H1 (cell line): Measurements from ENCODE around the gene MMP11. TPM values are rescaled to one million over a fixed set of nuclear protein-coding genes. Genes with fewer than 3 reads are reported as not detected.

ENCODE experiments used
- BACH1 ChIP-seq: IDR thresholded peaks from 2 replicates; pipeline ENCODE4 v1.6.1; 2012; ENCODE audit warnings: low read length, improper control_type of control experiment
- BCL11A ChIP-seq, 2 experiments: IDR thresholded peaks; one replicate each; pipeline ENCODE4 v1.6.1; 2011; ENCODE audit warnings: low read depth in 2 of 2, low read length in 2 of 2, mild to moderate bottlenecking in 2 of 2
- CTCF ChIP-seq, 3 experiments: IDR thresholded peaks; 1 replicate in 2 of 3; 2 replicates in 1 of 3; pipeline versions ENCODE4 v1.5.1 to v1.6.1; 2011; ENCODE audit warnings: low read length in 3 of 3, mild to moderate bottlenecking in 3 of 3, inconsistent platforms in 2 of 3, low read depth in 1 of 3, moderate library complexity in 1 of 3; ENCODE audit not compliant: insufficient read depth in 1 of 3; ENCODE audit errors: control extremely low read depth in 1 of 3
- E2F6 ChIP-seq: IDR thresholded peaks from 2 replicates; pipeline ENCODE4 v1.6.1; 2012; ENCODE audit warnings: inconsistent platforms
- EZH2 ChIP-seq: fragments of 200-600 bp; sonication (generic); IDR thresholded peaks from 2 replicates; pipeline ENCODE4 v1.7.1; 2012; ENCODE audit warnings: low read depth, mild to moderate bottlenecking, moderate library complexity, low read length, inconsistent platforms; ENCODE audit not compliant: severe bottlenecking
- GABPA ChIP-seq: IDR thresholded peaks from 2 replicates; pipeline ENCODE4 v1.6.1; 2011; ENCODE audit warnings: mild to moderate bottlenecking, low read length, moderate library complexity, borderline replicate concordance; ENCODE audit not compliant: insufficient read depth
- GTF2F1 ChIP-seq: IDR thresholded peaks from 2 replicates; pipeline ENCODE4 v1.6.1; 2012; ENCODE audit warnings: low read depth, low read length, improper control_type of control experiment, borderline replicate concordance
- HDAC2 ChIP-seq, 2 experiments: fragments of 300-600 bp in 1 of 2; sonication (generic) in 1 of 2; IDR thresholded peaks; 2 replicates each; pipeline ENCODE4 v1.6.1; 2011 to 2012; ENCODE audit warnings: low read depth in 2 of 2, low read length in 2 of 2, mild to moderate bottlenecking in 2 of 2, moderate library complexity in 2 of 2, borderline replicate concordance in 1 of 2, inconsistent platforms in 1 of 2
- KDM5A ChIP-seq: fragments of 200-600 bp; IDR thresholded peaks from 2 replicates; pipeline ENCODE4 v1.7.1; 2012; ENCODE audit warnings: mild to moderate bottlenecking, low read length, inconsistent platforms, mixed read lengths
- MAFK ChIP-seq: IDR thresholded peaks from 2 replicates; pipeline ENCODE4 v1.6.1; 2012; ENCODE audit warnings: low read depth, mild to moderate bottlenecking, improper control_type of control experiment, low read length
- RAD21 ChIP-seq, 2 experiments: IDR thresholded peaks in 1 of 2; conservative IDR thresholded peaks in 1 of 2; 2 replicates each; pipeline ENCODE4 v1.6.1; 2011; ENCODE audit warnings: low read depth in 2 of 2, low read length in 2 of 2, improper control_type of control experiment in 1 of 2, inconsistent platforms in 1 of 2, mild to moderate bottlenecking in 1 of 2, moderate library complexity in 1 of 2
- RBBP5 ChIP-seq: IDR thresholded peaks from 2 replicates; pipeline ENCODE4 v1.7.1; 2012; ENCODE audit warnings: low read depth, mild to moderate bottlenecking, inconsistent platforms, low read length, moderate library complexity, borderline replicate concordance
- SIN3A ChIP-seq, 2 experiments: IDR thresholded peaks in 1 of 2; conservative IDR thresholded peaks in 1 of 2; 2 replicates each; pipeline ENCODE4 v1.6.1; 2011 to 2012; ENCODE audit warnings: low read length in 2 of 2, improper control_type of control experiment in 1 of 2, low read depth in 1 of 2, mild to moderate bottlenecking in 1 of 2
- SIRT6 ChIP-seq: IDR thresholded peaks from one replicate; pipeline ENCODE4 v1.7.1; 2012; ENCODE audit warnings: low read length, inconsistent platforms
- SIX5 ChIP-seq: IDR thresholded peaks from 2 replicates; pipeline ENCODE4 v1.6.1; 2011; ENCODE audit warnings: mild to moderate bottlenecking, low read depth, low read length
- TAF1 ChIP-seq: IDR thresholded peaks from 2 replicates; pipeline ENCODE4 v1.6.1; 2011; ENCODE audit warnings: mild to moderate bottlenecking, low read depth, low read length
- TAF7 ChIP-seq: optimal IDR thresholded peaks from 2 replicates; pipeline ENCODE3; 2011; ENCODE audit warnings: low read depth, mild to moderate bottlenecking, inconsistent platforms, low read length, moderate library complexity, borderline replicate concordance
- TBP ChIP-seq: IDR thresholded peaks from 2 replicates; pipeline ENCODE4 v1.6.1; 2011; ENCODE audit warnings: low read depth, low read length, improper control_type of control experiment
- polyA plus RNA-seq, 7 experiments: library from polyadenylated mRNA; depleted of rRNA in 3 of 7; stranded (reverse) in 5 of 7; unstranded in 2 of 7; fragments of >200 nt in 5 of 7; fragments of 200-250 nt in 2 of 7; gene quantifications; 1 replicate in 5 of 7; 2 replicates in 1 of 7; 4 replicates in 1 of 7; pipeline versions ENCODE4 v1.2.1 to v1.2.3, GENCODE V29; 2011 to 2013; ENCODE audit warnings: missing spikeins in 2 of 7, mixed read lengths in 2 of 7
- total RNA-seq: library from RNA; stranded (reverse); fragmentation: NEBNext Ultra II Directional; extraction: Animal tissue kit (Norgen Biotek cat#: 25700); gene quantifications from 2 replicates; pipeline ENCODE4 v1.2.1, GENCODE V29; 2021

MMP11 gene
- total and polyA plus RNA-seq, 2 of the 8 experiments (the other 6 are each of a cell fraction or from before 2014, with no cell fraction given) = 10.2 to 18.3 TPM

- TF ChIP-seq HDAC2 (IDR thresholded peaks at IDR 0.05; ENCODE audit: borderline replicate concordance in 1 of 2, low read depth in 2 of 2, low read length in 2 of 2) (peak in 1 of 2 experiments; percentile 69; a peak in 1 of 4 replicates), EZH2 (no peak), SIN3A (conservative IDR thresholded peaks at IDR 0.05 in 1 of 2, IDR thresholded peaks at IDR 0.05 in 1 of 2; ENCODE audit: low read depth in 1 of 2, low read length in 2 of 2) (no peak), BACH1 (no peak), SIX5 (no peak), TAF1 (no peak), SIRT6 (no peak), E2F6 (0 out of 2 replicates have a peak, but pooled peaks have one; percentile 32), RBBP5 (no peak), TAF7 (no peak), BCL11A (IDR thresholded peaks at IDR 0.05; ENCODE audit: low read depth in 2 of 2, low read length in 2 of 2) (no peak), CTCF (IDR thresholded peaks at IDR 0.05; ENCODE audit: control extremely low read depth in 1 of 3, insufficient read depth in 1 of 3, low read depth in 1 of 3, low read length in 3 of 3) (peak; percentile 78 to 86 (median 85)), KDM5A (no peak), GTF2F1 (no peak), MAFK (no peak), TBP (peak; percentile 19; the same call in 1 of the 2 replicates), RAD21 (IDR thresholded peaks at IDR 0.05 in 1 of 2, conservative IDR thresholded peaks at IDR 0.05 in 1 of 2; ENCODE audit: low read depth in 2 of 2, low read length in 2 of 2) (peak; percentile 58 to 70), GABPA (no peak)
These were observed 4.7 kb upstream of the MMP11 start, which contains the start of gene CHCHD10 (continued) for GRCh38 chr22:23767673-23768548.
